Esophagus muscularis mucosa (tissue), 4 donors: ENCODE measurements around the gene GPC5.

ENCODE experiments used
- EP300 ChIP-seq: sonication (generic); formaldehyde crosslinking; IDR thresholded peaks from one replicate; pipeline ENCODE4 v1.6.1; 2017; ENCODE audit warnings: antibody characterized with exemption
- POLR2A ChIP-seq: fragments of 450-650 bp; IDR thresholded peaks from one replicate; pipeline ENCODE4 v1.6.1; 2017; ENCODE audit warnings: antibody characterized with exemption, moderate library complexity, mild to moderate bottlenecking, low read depth
- POLR2AphosphoS5 ChIP-seq, 2 donors: sonication (generic); formaldehyde crosslinking; IDR thresholded peaks; one replicate each; pipeline ENCODE4 v1.6.1; 2017; ENCODE audit warnings: antibody characterized with exemption in 2 of 2
- TF ChIP-seq, protein P1 (sequence below), 3 experiments: fragments of 200-600 bp in 2 of 3; fragments of 450-650 bp in 1 of 3; sonication (generic) in 2 of 3; IDR thresholded peaks; one replicate each; pipeline ENCODE4 v1.5.1; 2017 to 2019; ENCODE audit warnings: antibody characterized with exemption in 3 of 3, mild to moderate bottlenecking in 2 of 3, moderate library complexity in 1 of 3

DNA sequence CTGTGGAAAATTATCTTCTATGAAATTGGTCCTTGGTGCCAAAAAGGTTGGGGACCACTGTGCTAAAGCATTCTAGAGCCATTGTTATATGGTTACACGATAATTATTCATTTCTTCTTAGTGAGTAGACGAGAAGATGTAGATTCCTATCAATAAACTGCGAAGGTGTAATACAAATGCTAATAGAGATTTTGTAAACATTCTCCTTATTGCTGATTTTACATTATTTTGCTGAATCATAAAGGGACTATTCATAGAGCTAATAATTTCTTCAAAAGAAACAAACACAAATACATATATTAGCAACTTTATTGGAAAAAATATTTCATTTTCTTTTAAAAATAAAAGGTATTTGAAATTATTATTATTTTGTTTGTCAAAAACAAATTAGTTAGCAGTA lies 1005.2 kb downstream of the GPC5 start:
- no peak for TF ChIP-seq POLR2AphosphoS5 (IDR thresholded peaks at IDR 0.05)
- TF ChIP-seq, protein P1, sequence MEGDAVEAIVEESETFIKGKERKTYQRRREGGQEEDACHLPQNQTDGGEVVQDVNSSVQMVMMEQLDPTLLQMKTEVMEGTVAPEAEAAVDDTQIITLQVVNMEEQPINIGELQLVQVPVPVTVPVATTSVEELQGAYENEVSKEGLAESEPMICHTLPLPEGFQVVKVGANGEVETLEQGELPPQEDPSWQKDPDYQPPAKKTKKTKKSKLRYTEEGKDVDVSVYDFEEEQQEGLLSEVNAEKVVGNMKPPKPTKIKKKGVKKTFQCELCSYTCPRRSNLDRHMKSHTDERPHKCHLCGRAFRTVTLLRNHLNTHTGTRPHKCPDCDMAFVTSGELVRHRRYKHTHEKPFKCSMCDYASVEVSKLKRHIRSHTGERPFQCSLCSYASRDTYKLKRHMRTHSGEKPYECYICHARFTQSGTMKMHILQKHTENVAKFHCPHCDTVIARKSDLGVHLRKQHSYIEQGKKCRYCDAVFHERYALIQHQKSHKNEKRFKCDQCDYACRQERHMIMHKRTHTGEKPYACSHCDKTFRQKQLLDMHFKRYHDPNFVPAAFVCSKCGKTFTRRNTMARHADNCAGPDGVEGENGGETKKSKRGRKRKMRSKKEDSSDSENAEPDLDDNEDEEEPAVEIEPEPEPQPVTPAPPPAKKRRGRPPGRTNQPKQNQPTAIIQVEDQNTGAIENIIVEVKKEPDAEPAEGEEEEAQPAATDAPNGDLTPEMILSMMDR (IDR thresholded peaks at IDR 0.05) = no peak
- TF ChIP-seq POLR2A = no peak
- no peak for TF ChIP-seq EP300
